Omental fat pad (tissue), 4 donors: ENCODE results near the gene SORCS2. TPM values are rescaled to one million over a fixed set of nuclear protein-coding genes. Genes with fewer than 3 reads are reported as not detected.

Experiments used
- ATAC-seq: fragments of 150-250 bp; one replicate; pipeline ENCODE4 v1.9.1; 2016; ENCODE audit warnings: mild to moderate bottlenecking, moderate library complexity; ENCODE audit not compliant: low FRiP score
- DNase-seq: peaks from one replicate; pipeline ENCODE4 v3.0.0-alpha.2; 2019; ENCODE audit warnings: low spot score
- total RNA-seq, 4 donors: library from RNA; depleted of rRNA; stranded (reverse); fragments of >200 nt; gene quantifications; one replicate each; pipeline ENCODE4 v1.1.0, GENCODE V29; 2016
- TF ChIP-seq, protein P1 (sequence below), 3 donors: fragments of 450-650 bp; IDR thresholded peaks; one replicate each; pipeline ENCODE4 v1.5.1; 2016 to 2017; ENCODE audit warnings: antibody characterized with exemption in 3 of 3, mild to moderate bottlenecking in 3 of 3, moderate library complexity in 2 of 3

Gene SORCS2
- total RNA-seq, 4 donors from 2014 or later: 0.63 to 4.6 (median 1.2) TPM

DNA sequence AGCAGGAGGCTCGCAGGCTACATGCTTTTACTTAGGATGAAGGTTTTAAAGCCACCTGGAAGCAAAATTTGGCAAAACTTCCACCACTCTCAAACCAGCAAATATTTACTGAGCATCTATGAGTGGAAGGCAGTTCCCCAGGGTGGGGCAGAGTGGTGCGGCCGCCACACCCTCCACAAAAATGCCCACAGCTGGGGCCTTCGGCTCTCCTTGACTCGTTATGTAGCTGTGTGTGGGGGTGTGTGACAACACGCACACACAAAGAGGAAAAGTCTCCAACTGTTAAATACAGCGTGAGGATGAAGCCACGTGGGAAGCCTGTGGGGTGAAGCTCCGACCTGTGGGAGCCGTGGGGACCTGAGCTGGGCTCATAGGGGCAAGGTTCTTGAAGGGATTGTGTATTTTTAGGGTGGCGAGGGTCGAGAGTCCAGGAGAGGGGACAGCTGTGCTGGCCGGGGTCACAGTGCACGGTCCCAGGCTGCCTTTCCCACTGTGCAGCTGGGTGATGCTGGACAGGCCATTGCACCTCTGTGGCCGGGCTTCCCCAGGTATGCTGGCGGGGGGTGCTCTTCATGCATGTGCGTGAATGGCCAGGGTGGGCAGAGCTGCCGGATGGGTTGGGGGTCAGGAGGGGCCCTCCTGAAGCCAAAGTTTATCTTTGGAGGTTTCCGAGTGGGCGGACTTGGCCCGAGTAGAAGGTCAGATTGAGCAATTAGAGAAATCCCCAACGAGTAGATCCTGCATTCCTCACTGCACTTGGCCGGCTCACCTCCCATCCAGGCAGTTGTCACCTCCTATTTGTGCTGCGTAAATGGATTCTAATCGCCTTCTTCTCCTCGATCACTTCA lies 25.4 kb downstream of the SORCS2 start:
- TF ChIP-seq, protein P1, sequence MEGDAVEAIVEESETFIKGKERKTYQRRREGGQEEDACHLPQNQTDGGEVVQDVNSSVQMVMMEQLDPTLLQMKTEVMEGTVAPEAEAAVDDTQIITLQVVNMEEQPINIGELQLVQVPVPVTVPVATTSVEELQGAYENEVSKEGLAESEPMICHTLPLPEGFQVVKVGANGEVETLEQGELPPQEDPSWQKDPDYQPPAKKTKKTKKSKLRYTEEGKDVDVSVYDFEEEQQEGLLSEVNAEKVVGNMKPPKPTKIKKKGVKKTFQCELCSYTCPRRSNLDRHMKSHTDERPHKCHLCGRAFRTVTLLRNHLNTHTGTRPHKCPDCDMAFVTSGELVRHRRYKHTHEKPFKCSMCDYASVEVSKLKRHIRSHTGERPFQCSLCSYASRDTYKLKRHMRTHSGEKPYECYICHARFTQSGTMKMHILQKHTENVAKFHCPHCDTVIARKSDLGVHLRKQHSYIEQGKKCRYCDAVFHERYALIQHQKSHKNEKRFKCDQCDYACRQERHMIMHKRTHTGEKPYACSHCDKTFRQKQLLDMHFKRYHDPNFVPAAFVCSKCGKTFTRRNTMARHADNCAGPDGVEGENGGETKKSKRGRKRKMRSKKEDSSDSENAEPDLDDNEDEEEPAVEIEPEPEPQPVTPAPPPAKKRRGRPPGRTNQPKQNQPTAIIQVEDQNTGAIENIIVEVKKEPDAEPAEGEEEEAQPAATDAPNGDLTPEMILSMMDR (IDR thresholded peaks at IDR 0.05): no peak
- ATAC-seq: peak; percentile 66
- DNase-seq: no peak

DNA sequence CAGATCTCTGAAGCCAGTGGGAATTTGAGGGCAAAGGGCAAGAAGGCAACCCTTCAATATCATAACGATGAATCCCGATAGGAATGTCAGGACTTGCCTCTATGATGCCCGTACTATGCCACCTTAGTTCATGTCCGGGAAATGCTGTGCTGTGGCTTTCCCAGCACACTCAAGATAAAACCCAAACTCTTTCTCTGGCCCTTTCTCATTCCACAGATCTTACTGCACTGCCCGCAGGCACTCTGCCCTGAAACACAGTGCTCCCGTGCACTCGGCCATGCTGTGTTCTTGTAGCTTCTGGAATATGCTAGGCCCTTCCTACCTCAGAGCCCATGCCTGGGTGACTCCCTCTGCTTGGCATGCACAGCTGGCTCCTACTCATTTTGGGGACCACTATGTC lies 26.3 kb downstream of the SORCS2 start:
- no peak for ATAC-seq
- TF ChIP-seq, protein P1 (IDR thresholded peaks at IDR 0.05): no peak
- no peak for DNase-seq

DNA sequence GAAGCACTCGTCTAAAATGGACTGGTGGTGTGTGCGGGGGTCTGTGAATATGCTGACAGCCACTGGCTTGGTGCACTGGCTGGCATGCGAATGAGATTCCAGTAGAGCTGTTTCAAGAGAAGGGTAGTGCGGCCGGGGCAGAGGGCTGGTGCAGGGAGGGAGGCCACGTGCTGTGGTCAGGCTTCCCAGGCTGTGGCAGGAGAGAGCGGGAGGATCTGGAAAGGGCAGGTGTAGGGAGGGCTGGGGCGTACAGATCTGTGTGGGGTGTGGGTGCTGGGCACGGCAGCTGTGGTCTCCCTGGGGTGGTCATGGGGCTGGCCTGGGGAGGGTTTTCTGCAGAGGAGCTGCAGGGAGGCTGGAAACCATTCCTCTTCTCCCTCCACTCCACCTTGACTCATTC lies 30.2 kb downstream of the SORCS2 start:
- no peak for ATAC-seq
- no peak for DNase-seq
- TF ChIP-seq, protein P1 (IDR thresholded peaks at IDR 0.05): no peak

DNA sequence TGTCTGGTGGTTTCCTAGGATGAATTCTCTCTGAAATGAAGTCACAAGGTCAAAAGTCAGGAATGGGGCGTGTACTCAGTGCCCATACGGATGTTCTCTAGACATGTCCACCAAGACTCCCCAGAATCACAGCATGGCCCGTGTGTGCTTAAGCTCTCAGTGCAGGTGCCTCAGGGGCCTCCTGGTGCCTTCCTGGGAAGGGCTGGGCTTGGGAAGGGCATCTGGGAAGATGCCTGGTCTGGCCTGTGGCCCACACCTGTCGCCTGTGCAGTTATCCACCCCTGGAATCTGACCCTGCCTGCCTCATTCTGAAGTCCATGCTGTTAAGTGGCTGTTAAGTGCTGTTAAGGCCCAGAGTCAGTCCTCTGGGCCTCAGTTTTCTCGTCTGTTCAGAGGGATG lies 31.2 kb downstream of the SORCS2 start:
- no peak for ATAC-seq
- no peak for DNase-seq
- TF ChIP-seq, protein P1 (IDR thresholded peaks at IDR 0.05): no peak

DNA sequence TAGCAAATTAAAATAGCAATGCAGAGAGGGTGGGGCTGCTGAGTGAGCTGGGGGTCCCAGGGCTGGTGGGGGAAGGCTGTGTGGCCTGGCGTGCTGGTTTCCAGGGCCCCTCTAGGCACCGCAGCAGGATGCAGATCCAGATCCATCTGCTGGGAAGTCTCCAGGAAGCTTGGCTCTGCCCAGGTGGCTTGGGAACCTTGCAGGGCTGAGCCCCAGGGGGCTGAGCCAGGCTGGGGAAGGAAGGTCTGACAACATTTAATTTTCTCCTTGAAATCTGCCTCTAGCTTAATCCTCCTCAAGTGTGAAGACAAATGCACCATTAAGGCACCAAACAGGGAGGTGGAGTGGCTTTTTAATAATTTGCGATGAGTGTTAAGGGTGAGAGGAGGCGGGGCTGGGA lies 31.7 kb downstream of the SORCS2 start:
- ATAC-seq (no peak), DNase-seq (no peak)
- TF ChIP-seq, protein P1 (IDR thresholded peaks at IDR 0.05): no peak

DNA sequence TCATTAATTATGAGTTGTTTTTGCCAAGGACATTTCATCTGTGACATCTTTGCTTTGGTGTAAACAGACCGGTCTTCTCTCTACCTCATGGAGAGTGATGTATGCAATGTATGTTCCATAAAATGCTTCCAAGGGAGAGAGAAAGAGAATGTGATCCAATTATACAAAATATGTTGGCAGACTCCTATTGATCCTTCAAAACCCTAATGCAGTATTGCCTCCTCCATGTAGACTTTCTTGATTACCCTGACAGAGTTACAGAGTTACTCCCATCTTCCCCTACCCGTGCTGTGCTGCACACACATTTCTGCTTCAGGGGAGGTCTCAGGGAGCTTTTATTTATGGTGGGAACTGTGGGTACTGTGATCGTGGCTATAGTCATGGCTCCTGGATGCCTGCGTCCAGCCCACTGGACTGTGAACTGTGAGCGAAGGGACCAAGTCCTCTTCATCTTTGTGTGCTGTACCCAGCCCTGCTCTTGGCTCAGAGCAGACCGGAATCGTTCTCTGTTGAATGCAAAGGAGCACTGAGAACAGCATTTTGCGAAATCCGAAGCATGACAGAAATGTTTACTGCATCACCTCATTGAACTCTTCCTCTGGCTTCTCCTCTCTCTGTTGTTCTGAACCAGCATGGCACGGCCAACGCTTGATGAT lies 32.7 kb downstream of the SORCS2 start:
- ATAC-seq (no peak), DNase-seq (no peak)
- TF ChIP-seq, protein P1 (IDR thresholded peaks at IDR 0.05): no peak
